OCI-LY3 (cell line): Measurements from ENCODE around the gene ZNF287.

Source experiments
- EZH2phosphoT487 ChIP-seq: fragments of 200-600 bp; shearing (Covaris generic); IDR thresholded peaks from 2 replicates; pipeline ENCODE4 v1.6.1; 2018; ENCODE audit warnings: antibody characterized with exemption, mixed run types, low read depth
- TF ChIP-seq, protein P1 (sequence below): fragments of 200-600, 300-600 bp; sonication (generic); IDR thresholded peaks from 2 replicates; pipeline ENCODE4 v1.5.1; 2014; ENCODE audit warnings: antibody characterized with exemption, low read length, low read depth

GRCh38 chr17:16529906-16530305 is 39.1 kb downstream of the ZNF287 start:
- TF ChIP-seq, protein P1, sequence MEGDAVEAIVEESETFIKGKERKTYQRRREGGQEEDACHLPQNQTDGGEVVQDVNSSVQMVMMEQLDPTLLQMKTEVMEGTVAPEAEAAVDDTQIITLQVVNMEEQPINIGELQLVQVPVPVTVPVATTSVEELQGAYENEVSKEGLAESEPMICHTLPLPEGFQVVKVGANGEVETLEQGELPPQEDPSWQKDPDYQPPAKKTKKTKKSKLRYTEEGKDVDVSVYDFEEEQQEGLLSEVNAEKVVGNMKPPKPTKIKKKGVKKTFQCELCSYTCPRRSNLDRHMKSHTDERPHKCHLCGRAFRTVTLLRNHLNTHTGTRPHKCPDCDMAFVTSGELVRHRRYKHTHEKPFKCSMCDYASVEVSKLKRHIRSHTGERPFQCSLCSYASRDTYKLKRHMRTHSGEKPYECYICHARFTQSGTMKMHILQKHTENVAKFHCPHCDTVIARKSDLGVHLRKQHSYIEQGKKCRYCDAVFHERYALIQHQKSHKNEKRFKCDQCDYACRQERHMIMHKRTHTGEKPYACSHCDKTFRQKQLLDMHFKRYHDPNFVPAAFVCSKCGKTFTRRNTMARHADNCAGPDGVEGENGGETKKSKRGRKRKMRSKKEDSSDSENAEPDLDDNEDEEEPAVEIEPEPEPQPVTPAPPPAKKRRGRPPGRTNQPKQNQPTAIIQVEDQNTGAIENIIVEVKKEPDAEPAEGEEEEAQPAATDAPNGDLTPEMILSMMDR, result no peak
- no peak for TF ChIP-seq EZH2phosphoT487
